Fibroblast of skin of back (primary cell): ENCODE measurements around the gene PPP1R3C.

ENCODE experiments used
- DNase-seq: peaks from one replicate; pipeline ENCODE4 v3.0.0-alpha.2; 2013

The PPP1R3C gene

GRCh38 chr10:91629715-91630549 lies 2.9 kb downstream of the PPP1R3C start:
- no peak for DNase-seq

GRCh38 chr10:91628383-91628782 lies 4.5 kb downstream of the PPP1R3C start:
- DNase-seq, result no peak

- DNase-seq, result no peak
Observed at GRCh38 chr10:91627344-91628102, 5.3 kb downstream of the PPP1R3C start.

- DNase-seq, result no peak
Observed at GRCh38 chr10:91626936-91627335, 5.9 kb downstream of the PPP1R3C start.

GRCh38 chr10:91624633-91625032 lies 8.2 kb downstream of the PPP1R3C start:
- no peak for DNase-seq

- DNase-seq, result no peak
Observed at GRCh38 chr10:91622601-91623000, 10.3 kb downstream of the PPP1R3C start.

GRCh38 chr10:91621483-91622113 lies 11.3 kb downstream of the PPP1R3C start:
- DNase-seq, result no peak

- DNase-seq, result peak; percentile 93
Observed at GRCh38 chr10:91617072-91617609, 15.7 kb downstream of the PPP1R3C start.

GRCh38 chr10:91616137-91616536 lies 16.7 kb downstream of the PPP1R3C start:
- peak; percentile 21 for DNase-seq

GRCh38 chr10:91614225-91614624 lies 18.6 kb downstream of the PPP1R3C start:
- DNase-seq, result peak; percentile 95

- DNase-seq, result peak; percentile 98
Observed at GRCh38 chr10:91613411-91614187, 19.3 kb downstream of the PPP1R3C start.

- DNase-seq, result no peak
Observed at GRCh38 chr10:91610919-91611318, 22.0 kb downstream of the PPP1R3C start.

GRCh38 chr10:91610444-91610843 lies 22.4 kb downstream of the PPP1R3C start:
- peak; percentile 84 for DNase-seq

- DNase-seq, result no peak
Observed at GRCh38 chr10:91607646-91608403, 25.0 kb downstream of the PPP1R3C start.

GRCh38 chr10:91605968-91606367 lies 26.9 kb downstream of the PPP1R3C start:
- no peak for DNase-seq

- DNase-seq, result peak; percentile 88
Observed at GRCh38 chr10:91604553-91605534, 28.0 kb downstream of the PPP1R3C start.

GRCh38 chr10:91603931-91604331 lies 28.9 kb downstream of the PPP1R3C start:
- no peak for DNase-seq

- DNase-seq, result no peak
Observed at GRCh38 chr10:91602868-91603568, 29.9 kb downstream of the PPP1R3C start.

GRCh38 chr10:91602449-91602848 lies 30.4 kb downstream of the PPP1R3C start:
- DNase-seq, result no peak
